ENCODE measurements around the gene R3HDM2. TPM values are rescaled to one million over a fixed set of nuclear protein-coding genes. Genes with fewer than 3 reads are reported as not detected.

R3HDM2 gene
- total RNA-seq, 3 donors from 2014 or later: 31.6 to 43.0 (median 35.7) TPM

DNA sequence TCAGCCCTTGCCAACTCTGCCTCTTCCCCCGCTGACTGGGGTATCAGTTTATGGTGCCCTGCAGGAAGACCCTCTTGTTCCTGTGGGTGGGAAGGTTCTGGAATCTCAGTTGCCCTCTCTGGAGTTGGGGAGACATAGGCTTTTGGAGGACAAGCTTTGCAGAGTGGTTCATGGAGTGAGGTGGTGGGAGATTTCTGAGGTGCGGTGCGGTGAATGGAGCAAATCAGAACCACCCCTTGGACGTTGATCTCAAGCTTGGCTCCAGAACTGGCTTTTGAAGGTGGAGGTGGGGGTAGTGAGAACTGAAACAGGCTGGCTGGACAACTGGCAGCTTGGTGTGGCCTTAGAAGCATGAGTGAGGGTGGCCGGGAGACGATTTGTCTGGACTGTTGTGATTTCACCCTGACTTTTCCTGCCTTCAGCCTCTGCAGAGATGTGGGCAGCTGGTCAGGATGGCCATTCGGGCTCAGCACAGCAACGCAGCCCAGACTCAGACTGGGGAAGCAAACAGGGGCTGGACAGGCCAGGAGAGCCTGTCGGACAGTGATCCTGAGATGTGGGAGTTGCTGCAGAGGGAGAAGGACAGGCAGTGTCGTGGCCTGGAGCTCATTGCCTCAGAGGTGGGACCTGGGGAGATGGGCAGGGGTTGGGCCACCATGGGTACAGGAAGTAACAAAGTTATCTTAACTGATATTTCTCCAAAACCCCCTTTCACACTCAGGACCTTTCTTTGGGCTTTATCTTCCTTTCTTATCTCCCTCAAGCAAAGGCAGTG, 200.3 kb downstream of the R3HDM2 start:
- TF ChIP-seq POLR2AphosphoS5 (IDR thresholded peaks at IDR 0.05) (no peak), POLR2A (IDR thresholded peaks at IDR 0.05) (no peak)
- TF ChIP-seq, protein P1, sequence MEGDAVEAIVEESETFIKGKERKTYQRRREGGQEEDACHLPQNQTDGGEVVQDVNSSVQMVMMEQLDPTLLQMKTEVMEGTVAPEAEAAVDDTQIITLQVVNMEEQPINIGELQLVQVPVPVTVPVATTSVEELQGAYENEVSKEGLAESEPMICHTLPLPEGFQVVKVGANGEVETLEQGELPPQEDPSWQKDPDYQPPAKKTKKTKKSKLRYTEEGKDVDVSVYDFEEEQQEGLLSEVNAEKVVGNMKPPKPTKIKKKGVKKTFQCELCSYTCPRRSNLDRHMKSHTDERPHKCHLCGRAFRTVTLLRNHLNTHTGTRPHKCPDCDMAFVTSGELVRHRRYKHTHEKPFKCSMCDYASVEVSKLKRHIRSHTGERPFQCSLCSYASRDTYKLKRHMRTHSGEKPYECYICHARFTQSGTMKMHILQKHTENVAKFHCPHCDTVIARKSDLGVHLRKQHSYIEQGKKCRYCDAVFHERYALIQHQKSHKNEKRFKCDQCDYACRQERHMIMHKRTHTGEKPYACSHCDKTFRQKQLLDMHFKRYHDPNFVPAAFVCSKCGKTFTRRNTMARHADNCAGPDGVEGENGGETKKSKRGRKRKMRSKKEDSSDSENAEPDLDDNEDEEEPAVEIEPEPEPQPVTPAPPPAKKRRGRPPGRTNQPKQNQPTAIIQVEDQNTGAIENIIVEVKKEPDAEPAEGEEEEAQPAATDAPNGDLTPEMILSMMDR (IDR thresholded peaks at IDR 0.05): no peak
- Histone ChIP-seq H3K4me1 (peaks cover 0 to 4% of the 10 kb centered on the region in 2 donors), H3K9me3 (no peaks in the 10 kb centered on the region), H3K27me3 (peaks cover 0 to 15% of the 10 kb centered on the region in 2 donors), H3K27ac (peak overlapping the region in 1 of 2 donors; percentile 78), H3K36me3 (no peaks in the 10 kb centered on the region), H3K4me3 (peak overlapping the region; percentile 57 to 80 (median 66))
- intact Hi-C loops (cut with DNase I; ENCODE audit: low total_unique reads): no loop called here
- DNase-seq (ENCODE audit: low spot score in 2 of 2): no peak

DNA sequence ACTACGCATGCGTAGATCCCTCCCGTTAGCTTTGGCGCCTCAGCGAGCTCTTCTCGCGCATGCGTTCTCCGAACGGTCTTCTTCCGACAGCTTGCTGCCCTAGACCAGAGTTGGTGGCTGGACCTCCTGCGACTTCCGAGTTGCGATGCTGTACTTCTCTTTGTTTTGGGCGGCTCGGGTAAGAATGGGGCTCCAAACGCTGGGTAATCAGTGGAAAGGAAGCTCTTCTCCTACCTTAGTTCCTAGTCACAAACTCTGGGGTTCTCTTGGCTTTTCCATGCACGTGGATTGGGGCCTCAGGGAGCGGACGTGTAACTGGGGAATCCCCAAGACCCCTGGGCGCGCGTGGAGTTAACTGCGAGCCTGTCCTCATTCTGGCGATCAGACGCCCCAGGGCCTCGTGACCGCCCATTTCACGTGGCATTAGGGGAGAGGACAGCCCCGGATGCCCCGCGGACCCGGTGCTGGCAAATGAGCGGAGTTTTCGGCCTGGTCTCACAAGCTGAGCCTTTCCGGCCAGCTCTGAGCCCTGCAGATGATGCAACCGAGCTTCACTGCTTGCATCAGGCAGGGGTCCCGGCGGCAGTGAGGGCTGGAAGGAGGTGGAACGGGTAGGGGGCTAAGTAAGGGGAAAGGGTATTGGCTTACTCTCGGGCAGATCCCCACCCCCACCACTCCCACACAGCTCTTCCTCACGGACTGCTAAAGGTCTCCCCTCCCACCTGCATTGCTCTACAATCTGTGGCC, 201.0 kb downstream of the R3HDM2 start, which contains the start of gene SHMT2:
SHMT2 (plus strand) TSS at position 78 of the 747 bp plus-strand sequence; CDS start at position 146, 68 bp downstream.
- intact Hi-C loops (cut with DNase I; ENCODE audit: low total_unique reads): no loop called here
- peak within 1 kb of the TSS; percentile 73 to 78 for H3K27ac ChIP-seq
- H3K27me3 ChIP-seq: peaks cover 0 to 23% of the 10 kb centered on the region in 2 donors
- no peaks in the 10 kb centered on the region for H3K9me3 ChIP-seq
- no peaks in the 10 kb centered on the region for H3K36me3 ChIP-seq
- peak; percentile 85 to 87 for DNase-seq (ENCODE audit: low spot score in 2 of 2)
- H3K4me1 ChIP-seq: peaks cover 0 to 4% of the 10 kb centered on the region in 2 donors
- TF ChIP-seq POLR2AphosphoS5 (IDR thresholded peaks at IDR 0.05): peak; percentile 15 to 67 (median 39)
- TF ChIP-seq, protein P1 (IDR thresholded peaks at IDR 0.05): no peak
- no peak for TF ChIP-seq POLR2A (IDR thresholded peaks at IDR 0.05)
- H3K4me3 ChIP-seq: peak within 1 kb of the TSS; percentile 57 to 80 (median 66)

- H3K9me3 ChIP-seq: no peaks in the 10 kb centered on the region
- no peak for DNase-seq (ENCODE audit: low spot score in 2 of 2)
- intact Hi-C loops (cut with DNase I; ENCODE audit: low total_unique reads): no loop called here
- H3K27me3 ChIP-seq: peaks cover 0 to 30% of the 10 kb centered on the region in 2 donors
- peak overlapping the region; percentile 57 to 80 (median 66) for H3K4me3 ChIP-seq
- peaks cover 0 to 4% of the 10 kb centered on the region in 2 donors for H3K4me1 ChIP-seq
- H3K36me3 ChIP-seq: no peaks in the 10 kb centered on the region
- peak overlapping the region in 1 of 2 donors; percentile 73 for H3K27ac ChIP-seq
- TF ChIP-seq, protein P1 (IDR thresholded peaks at IDR 0.05): peak; percentile 9 to 46 (median 26)
- TF ChIP-seq POLR2AphosphoS5 (IDR thresholded peaks at IDR 0.05) (no peak), POLR2A (IDR thresholded peaks at IDR 0.05) (no peak)
Measured at GRCh38 chr12:57229046-57229633, 201.7 kb downstream of the R3HDM2 start.

- Histone ChIP-seq H3K9me3 (no peaks in the 10 kb centered on the region), H3K27ac (no peak overlapping the region), H3K36me3 (no peaks in the 10 kb centered on the region), H3K27me3 (peaks cover 2 to 43% of the 10 kb centered on the region in 2 donors), H3K4me3 (peak overlapping the region in 2 of 3 donors; percentile 35 to 45), H3K4me1 (peaks cover 0 to 4% of the 10 kb centered on the region in 2 donors)
- no peak for DNase-seq (ENCODE audit: low spot score in 2 of 2)
- no peak for TF ChIP-seq POLR2AphosphoS5 (IDR thresholded peaks at IDR 0.05)
- no peak for TF ChIP-seq POLR2A (IDR thresholded peaks at IDR 0.05)
- TF ChIP-seq, protein P1 (IDR thresholded peaks at IDR 0.05): no peak
- intact Hi-C loops (cut with DNase I; ENCODE audit: low total_unique reads): no loop called here
Measured at GRCh38 chr12:57227315-57228115, 203.3 kb downstream of the R3HDM2 start.

All from breast epithelium (tissue), 4 donors.